Activated CD8-positive, alpha-beta T cell treated with anti-CD3 and anti-CD28 coated beads for 36 hours (primary cell): Measurements from ENCODE around the gene CACTIN. TPM values are rescaled to one million over a fixed set of nuclear protein-coding genes. Genes with fewer than 3 reads are reported as not detected.
A peak's percentile ranks its signal among the peaks of the same experiment; 100 is the strongest.

Source experiments
- ATAC-seq: fragments of 200-7000 bp; cut with Tn5 transposase; one replicate; pipeline ENCODE4 v1.10.0; 2021; ENCODE audit warnings: mild to moderate bottlenecking, moderate library complexity
- CTCF ChIA-PET: fragments of 350-600 bp; sonication (Branson Sonifier 250); formaldehyde crosslinking; loops from one replicate; lab custom pipeline; 2021; ENCODE audit warnings: antibody characterized with exemption; lab: Charles Lee
- POLR2A ChIA-PET: fragments of 350-600 bp; sonication (Branson Sonifier 250); formaldehyde crosslinking; loops from one replicate; lab custom pipeline; 2021; ENCODE audit warnings: antibody characterized with exemption; lab: Charles Lee
- DNase-seq: peaks from one replicate; pipeline ENCODE4 v3.0.0-alpha.2; 2020
- H3K27ac Mint-ChIP-seq: one replicate; pipeline ENCODE4 v1.8.0; 2021; ENCODE audit warnings: mild to moderate bottlenecking, mixed read lengths
- H3K27me3 Mint-ChIP-seq: one replicate; pipeline ENCODE4 v1.8.0; 2021; ENCODE audit warnings: mixed read lengths
- H3K36me3 Mint-ChIP-seq: one replicate; pipeline ENCODE4 v1.8.0; 2021; ENCODE audit warnings: low read depth, mixed read lengths
- H3K4me1 Mint-ChIP-seq: one replicate; pipeline ENCODE4 v1.8.0; 2021; ENCODE audit warnings: low read depth, mixed read lengths
- H3K4me3 Mint-ChIP-seq: one replicate; pipeline ENCODE4 v1.8.0; 2021; ENCODE audit warnings: mild to moderate bottlenecking, moderate library complexity, mixed read lengths
- H3K9me3 Mint-ChIP-seq: one replicate; pipeline ENCODE4 v1.8.0; 2021; ENCODE audit warnings: mixed read lengths
- CTCF ChIP-seq: fragments of 200-600 bp; IDR thresholded peaks from one replicate; pipeline ENCODE4 v1.8.0; 2022; ENCODE audit warnings: antibody characterized with exemption, mild to moderate bottlenecking
- intact Hi-C: fragments of 100-400 bp; cut with micrococcal nuclease; formaldehyde crosslinking; loops from one replicate; pipeline ENCODE4 v1.10.0; 2022
- total RNA-seq, 2 experiments: library from RNA; stranded (reverse); gene quantifications; one replicate each; pipeline ENCODE4 v1.2.3, GENCODE V29; 2021

Gene CACTIN
- total RNA-seq, 2 experiments from 2014 or later, result 25.9 to 28.5 TPM

GRCh38 chr19:3619631-3620012, 7.0 kb downstream of the CACTIN start:
- H3K27ac Mint-ChIP-seq, result no peak overlapping the region
- peaks cover 17% of the 10 kb centered on the region for H3K4me1 Mint-ChIP-seq
- H3K9me3 Mint-ChIP-seq, result no peaks in the 10 kb centered on the region
- intact Hi-C loops, result no loop called here
- H3K27me3 Mint-ChIP-seq, result no peaks in the 10 kb centered on the region
- TF ChIP-seq CTCF, result no peak
- DNase-seq, result no peak
- H3K36me3 Mint-ChIP-seq, result peaks cover 6% of the 10 kb centered on the region
- ChIA-PET CTCF (interaction anchor here (4.1 kb wide), 1 partner anchor 35 kb away, joined by 16 read pairs; the partner anchor contains the start of gene GIPC3), POLR2A (no interaction called here)
- H3K4me3 Mint-ChIP-seq, result no peak overlapping the region
- ATAC-seq, result no peak

- DNase-seq (no peak), ATAC-seq (no peak)
- ChIA-PET POLR2A (interaction anchor here (0.6 kb wide), 1 partner anchor 143 kb away, joined by 3 read pairs; the partner anchor contains the start of gene MRPL54), CTCF (interaction anchor here (0.7 to 4.1 kb wide), 5 partner anchors 27 to 74 kb away, joined by 3 to 16 read pairs (median 3); partner anchors contain the start of gene GIPC3)
- Mint-ChIP-seq H3K4me1 (peaks cover 11% of the 10 kb centered on the region), H3K27me3 (no peaks in the 10 kb centered on the region), H3K4me3 (no peak overlapping the region), H3K9me3 (no peaks in the 10 kb centered on the region), H3K27ac (no peak overlapping the region), H3K36me3 (peaks cover 6% of the 10 kb centered on the region)
- peak; percentile 30 for TF ChIP-seq CTCF
- intact Hi-C loops, result no loop called here
Observed at GRCh38 chr19:3618811-3619630, 7.6 kb downstream of the CACTIN start.

- H3K27me3 Mint-ChIP-seq, result no peaks in the 10 kb centered on the region
- H3K27ac Mint-ChIP-seq, result no peak overlapping the region
- H3K4me3 Mint-ChIP-seq, result no peak overlapping the region
- H3K4me1 Mint-ChIP-seq, result peaks cover 9% of the 10 kb centered on the region
- peak; percentile 62 for DNase-seq
- peak; percentile 78 for ATAC-seq
- no peaks in the 10 kb centered on the region for H3K9me3 Mint-ChIP-seq
- peak; percentile 98 for TF ChIP-seq CTCF
- intact Hi-C loops, result no loop called here
- H3K36me3 Mint-ChIP-seq, result peaks cover 6% of the 10 kb centered on the region
- POLR2A ChIA-PET, result interaction anchor here (0.6 kb wide), 2 partner anchors 144 to 1297 kb away, joined by 3 read pairs; partner anchors contain the start of gene MRPL54
- CTCF ChIA-PET, result interaction anchor here (0.7 to 4.1 kb wide), 5 partner anchors 26 to 73 kb away, joined by 3 to 16 read pairs (median 3); partner anchors contain the start of gene GIPC3
Observed at GRCh38 chr19:3618144-3618810, 8.3 kb downstream of the CACTIN start.

- intact Hi-C loops, result no loop called here
- H3K4me3 Mint-ChIP-seq, result no peak overlapping the region
- CTCF ChIA-PET, result interaction anchor here (0.6 to 4.1 kb wide), 3 partner anchors 32 to 80 kb away, joined by 3 to 16 read pairs (median 4); partner anchors contain the start of gene GIPC3
- POLR2A ChIA-PET, result interaction anchor here (0.6 kb wide), 1 partner anchor 1297 kb away, joined by 3 read pairs; no protein-coding TSS in a partner anchor
- peaks cover 9% of the 10 kb centered on the region for H3K4me1 Mint-ChIP-seq
- peaks cover 4% of the 10 kb centered on the region for H3K36me3 Mint-ChIP-seq
- H3K27ac Mint-ChIP-seq, result no peak overlapping the region
- TF ChIP-seq CTCF, result no peak
- peak; percentile 32 for DNase-seq
- H3K27me3 Mint-ChIP-seq, result no peaks in the 10 kb centered on the region
- no peaks in the 10 kb centered on the region for H3K9me3 Mint-ChIP-seq
- ATAC-seq, result peak; percentile 65
Observed at GRCh38 chr19:3617463-3617862, 9.1 kb downstream of the CACTIN start.
